Keratinocyte (primary cell): ENCODE data around the gene WDR82. TPM values are rescaled to one million over a fixed set of nuclear protein-coding genes. Genes with fewer than 3 reads are reported as not detected.
A peak's percentile ranks its signal among the peaks of the same experiment; 100 is the strongest.

Source experiments
- DNase-seq: peaks from one replicate; pipeline ENCODE4 v3.0.0-alpha.2; 2011; ENCODE audit warnings: low read depth, missing footprints, low spot score
- FAIRE-seq: peaks from 2 replicates; lab custom pipeline; 2011; peaks lifted over from hg19 to GRCh38; lab: Jason Lieb, UNC
- H2AFZ ChIP-seq: 2 replicates; pipeline ENCODE4 v1.6.0; 2012; ENCODE audit warnings: low read length, control low read depth, inconsistent platforms; ENCODE audit not compliant: control insufficient read depth
- H3K27ac ChIP-seq: 2 replicates; pipeline ENCODE4 v1.5.1; 2011; ENCODE audit warnings: low read length; ENCODE audit not compliant: control insufficient read depth, insufficient read depth
- H3K27me3 ChIP-seq: 3 replicates; pipeline ENCODE4 v1.6.0; 2011; ENCODE audit warnings: low read length; ENCODE audit not compliant: control insufficient read depth, insufficient read depth; ENCODE audit errors: extremely low read depth
- H3K36me3 ChIP-seq, 2 experiments: 2 replicates in 1 of 2; 3 replicates in 1 of 2; pipeline ENCODE4 v1.5.1; 2011; ENCODE audit warnings: low read length in 2 of 2, mild to moderate bottlenecking in 1 of 2; ENCODE audit not compliant: control insufficient read depth in 2 of 2, insufficient read depth in 2 of 2; ENCODE audit errors: extremely low read depth in 1 of 2
- H3K4me1 ChIP-seq: 3 replicates; pipeline ENCODE4 v1.5.1; 2011; ENCODE audit warnings: low read length; ENCODE audit not compliant: control insufficient read depth, insufficient read depth; ENCODE audit errors: extremely low read depth
- H3K4me2 ChIP-seq: 3 replicates; pipeline ENCODE4 v1.6.0; 2011; ENCODE audit warnings: low read depth, low read length; ENCODE audit not compliant: control insufficient read depth, insufficient read depth; ENCODE audit errors: extremely low read depth
- H3K4me3 ChIP-seq, 3 experiments: fragments of 200-600 bp in 1 of 3; sonication (generic) in 1 of 3; 2 replicates in 2 of 3; 3 replicates in 1 of 3; pipeline ENCODE4 v1.5.1; 2011 to 2016; ENCODE audit warnings: low read length in 3 of 3, mild to moderate bottlenecking in 3 of 3, control low read depth in 2 of 3, inconsistent platforms in 1 of 3, low read depth in 1 of 3, mixed read lengths in 1 of 3, mixed run types in 1 of 3, moderate library complexity in 1 of 3; ENCODE audit not compliant: control insufficient read depth in 2 of 3, insufficient read depth in 2 of 3; ENCODE audit errors: extremely low read depth in 1 of 3
- H3K79me2 ChIP-seq: 2 replicates; pipeline ENCODE4 v1.6.0; 2012; ENCODE audit warnings: low read length; ENCODE audit not compliant: control insufficient read depth, insufficient read depth
- H3K9ac ChIP-seq: 3 replicates; pipeline ENCODE4 v1.6.0; 2011; ENCODE audit warnings: low read length; ENCODE audit not compliant: control insufficient read depth, insufficient read depth; ENCODE audit errors: extremely low read depth
- H3K9me1 ChIP-seq: 3 replicates; pipeline ENCODE4 v1.6.0; 2011; ENCODE audit warnings: low read length; ENCODE audit not compliant: control insufficient read depth, insufficient read depth; ENCODE audit errors: extremely low read depth
- H3K9me3 ChIP-seq: 2 replicates; pipeline ENCODE4 v1.5.1; 2012; ENCODE audit warnings: low read depth, low read length; ENCODE audit not compliant: control insufficient read depth
- H4K20me1 ChIP-seq: 3 replicates; pipeline ENCODE4 v1.6.0; 2011; ENCODE audit warnings: low read length; ENCODE audit not compliant: control insufficient read depth, insufficient read depth; ENCODE audit errors: extremely low read depth
- EZH2 ChIP-seq: IDR thresholded peaks from one replicate; pipeline ENCODE4 v1.6.1; 2012; ENCODE audit warnings: inconsistent platforms, mild to moderate bottlenecking, low read length, moderate library complexity
- dilution Hi-C: fragments of 300-500 bp; cut with MboI; formaldehyde crosslinking; loops from one replicate; pipeline ENCODE4 v1.7.0; 2020; ENCODE audit warnings: low sequenced_read_pairs; ENCODE audit not compliant: extremely low pct_ligation_motif_present
- polyA plus RNA-seq, 5 experiments: library from polyadenylated mRNA; depleted of rRNA in 3 of 5; stranded (reverse) in 3 of 5; stranded (forward) in 1 of 5; unstranded in 1 of 5; fragments of >200 nt; gene quantifications; 1 replicate in 1 of 5; 2 replicates in 3 of 5; 3 replicates in 1 of 5; pipeline versions ENCODE4 v1.2.1 to v1.2.3, GENCODE V29; 2011 to 2012; ENCODE audit warnings: missing spikeins in 2 of 5, low read depth in 1 of 5, low replicate concordance in 1 of 5
- TF ChIP-seq, protein P1 (sequence below), 3 experiments: IDR thresholded peaks in 1 of 3; conservative IDR thresholded peaks in 1 of 3; optimal IDR thresholded peaks in 1 of 3; 2 replicates in 2 of 3; 3 replicates in 1 of 3; pipeline versions ENCODE3 to v1.5.1; 2011; ENCODE audit warnings: low read length in 3 of 3, mild to moderate bottlenecking in 3 of 3, moderate library complexity in 2 of 3, control low read depth in 1 of 3, inconsistent platforms in 1 of 3; ENCODE audit not compliant: insufficient read depth in 2 of 3; ENCODE audit errors: extremely low read depth in 1 of 3

WDR82 gene
- polyA plus RNA-seq, 1 donor (not counting 4 experiments of a cell fraction or from before 2014, with no cell fraction given) = 75.1 TPM

DNA sequence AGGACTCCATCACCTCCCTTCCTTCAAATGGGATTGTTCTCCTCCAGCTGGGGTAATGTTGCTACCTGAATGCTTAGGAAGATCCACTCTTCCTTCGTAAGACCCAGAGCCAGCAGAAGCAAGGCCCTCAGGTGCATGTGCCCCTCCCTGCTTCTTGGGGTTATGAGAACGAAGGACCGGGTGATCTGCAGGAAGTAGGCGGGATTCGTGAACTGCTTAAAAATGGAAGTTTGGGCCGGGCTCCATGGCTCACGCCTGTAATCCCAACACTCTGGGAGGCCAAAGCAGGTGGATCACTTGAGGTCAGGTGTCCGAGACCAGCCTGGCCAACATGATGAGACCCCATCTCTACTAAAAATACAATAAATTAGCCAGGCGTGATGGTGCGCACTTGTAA is 61.0 kb downstream of the WDR82 start:
- Histone ChIP-seq H3K79me2 (no peaks in the 10 kb centered on the region), H3K27ac (peak overlapping the region; percentile 59), H3K4me2 (peak overlapping the region; percentile 75), H3K36me3 (peaks cover 13 to 20% of the 10 kb centered on the region in 2 experiments), H4K20me1 (no peaks in the 10 kb centered on the region), H3K4me3 (peak overlapping the region in 1 of 3 experiments; percentile 18), H3K9me1 (peaks cover 3% of the 10 kb centered on the region), H3K9me3 (no peaks in the 10 kb centered on the region), H2AFZ (peak overlapping the region; percentile 50), H3K4me1 (peaks cover 22% of the 10 kb centered on the region), H3K9ac (peak overlapping the region; percentile 0), H3K27me3 (no peaks in the 10 kb centered on the region)
- dilution Hi-C loops = no loop called here
- FAIRE-seq (no peak), DNase-seq (no peak)
- no peak for TF ChIP-seq EZH2
- TF ChIP-seq, protein P1, sequence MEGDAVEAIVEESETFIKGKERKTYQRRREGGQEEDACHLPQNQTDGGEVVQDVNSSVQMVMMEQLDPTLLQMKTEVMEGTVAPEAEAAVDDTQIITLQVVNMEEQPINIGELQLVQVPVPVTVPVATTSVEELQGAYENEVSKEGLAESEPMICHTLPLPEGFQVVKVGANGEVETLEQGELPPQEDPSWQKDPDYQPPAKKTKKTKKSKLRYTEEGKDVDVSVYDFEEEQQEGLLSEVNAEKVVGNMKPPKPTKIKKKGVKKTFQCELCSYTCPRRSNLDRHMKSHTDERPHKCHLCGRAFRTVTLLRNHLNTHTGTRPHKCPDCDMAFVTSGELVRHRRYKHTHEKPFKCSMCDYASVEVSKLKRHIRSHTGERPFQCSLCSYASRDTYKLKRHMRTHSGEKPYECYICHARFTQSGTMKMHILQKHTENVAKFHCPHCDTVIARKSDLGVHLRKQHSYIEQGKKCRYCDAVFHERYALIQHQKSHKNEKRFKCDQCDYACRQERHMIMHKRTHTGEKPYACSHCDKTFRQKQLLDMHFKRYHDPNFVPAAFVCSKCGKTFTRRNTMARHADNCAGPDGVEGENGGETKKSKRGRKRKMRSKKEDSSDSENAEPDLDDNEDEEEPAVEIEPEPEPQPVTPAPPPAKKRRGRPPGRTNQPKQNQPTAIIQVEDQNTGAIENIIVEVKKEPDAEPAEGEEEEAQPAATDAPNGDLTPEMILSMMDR (optimal IDR thresholded peaks at IDR 0.05 in 1 of 3, IDR thresholded peaks at IDR 0.05 in 1 of 3, conservative IDR thresholded peaks at IDR 0.05 in 1 of 3; ENCODE audit: extremely low read depth in 1 of 3, insufficient read depth in 2 of 3, low read length in 3 of 3) = no peak

DNA sequence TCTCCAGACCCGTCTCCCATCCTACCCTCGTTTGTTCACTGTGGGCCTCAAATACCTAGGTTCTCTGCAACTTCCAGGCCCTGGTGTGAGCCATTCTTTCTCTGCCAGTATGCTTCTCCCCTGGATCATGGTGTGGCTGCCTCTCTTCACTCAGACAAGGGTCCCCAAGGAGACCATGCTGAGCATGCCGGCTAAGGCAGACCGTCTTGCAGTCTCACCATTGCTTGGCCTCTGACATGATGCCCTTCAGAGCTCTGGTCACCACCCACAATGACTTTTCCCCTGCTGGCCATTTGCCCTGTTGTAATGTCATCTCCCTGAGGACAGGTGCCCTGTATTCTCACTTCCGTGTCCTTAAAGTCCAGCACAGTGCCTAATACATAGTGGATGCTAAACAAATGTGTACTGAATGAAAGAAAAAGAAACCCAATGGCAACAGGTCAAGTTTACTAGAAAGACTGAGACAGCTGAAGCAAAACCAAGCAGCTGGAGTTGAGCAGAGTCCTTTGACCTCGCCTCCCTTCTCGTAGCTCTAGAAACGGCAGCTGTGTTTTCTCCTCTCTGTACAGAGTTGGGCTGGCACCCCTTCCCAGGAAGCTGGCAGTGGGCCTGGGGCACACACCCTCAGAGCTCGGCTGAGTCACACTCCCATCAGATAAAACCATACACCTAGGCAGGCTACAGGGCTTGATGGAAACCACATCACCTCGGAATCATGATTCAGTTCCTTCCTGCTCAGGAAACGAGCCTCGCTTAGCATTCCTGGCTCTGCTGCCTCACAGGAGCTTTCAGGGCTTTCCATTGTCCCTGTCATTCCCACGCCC is 61.7 kb downstream of the WDR82 start:
- Histone ChIP-seq H3K4me1 (peaks cover 22% of the 10 kb centered on the region), H3K27ac (peak overlapping the region; percentile 59), H3K4me3 (peak overlapping the region in 1 of 3 experiments; percentile 29), H3K79me2 (no peaks in the 10 kb centered on the region), H3K4me2 (peak overlapping the region; percentile 75), H2AFZ (no peak overlapping the region), H3K9me3 (no peaks in the 10 kb centered on the region), H3K9me1 (peaks cover 3% of the 10 kb centered on the region), H4K20me1 (no peaks in the 10 kb centered on the region), H3K9ac (peak overlapping the region; percentile 0), H3K27me3 (no peaks in the 10 kb centered on the region), H3K36me3 (peaks cover 19 to 23% of the 10 kb centered on the region in 2 experiments)
- peak; percentile 100 for FAIRE-seq
- dilution Hi-C loops = no loop called here
- DNase-seq = peak; percentile 65
- TF ChIP-seq, protein P1 (optimal IDR thresholded peaks at IDR 0.05 in 1 of 3, IDR thresholded peaks at IDR 0.05 in 1 of 3, conservative IDR thresholded peaks at IDR 0.05 in 1 of 3; ENCODE audit: extremely low read depth in 1 of 3, insufficient read depth in 2 of 3, low read length in 3 of 3) = no peak
- TF ChIP-seq EZH2 = no peak
